ENCODE measurements around the gene ORC3. TPM values are rescaled to one million over a fixed set of nuclear protein-coding genes. Genes with fewer than 3 reads are reported as not detected.

ORC3 gene
- total and polyA plus RNA-seq, 10 of the 15 experiments (the other 5 are each of a cell fraction or from before 2014, with no cell fraction given) = 27.2 to 76.3 (median 54.6) TPM

DNA sequence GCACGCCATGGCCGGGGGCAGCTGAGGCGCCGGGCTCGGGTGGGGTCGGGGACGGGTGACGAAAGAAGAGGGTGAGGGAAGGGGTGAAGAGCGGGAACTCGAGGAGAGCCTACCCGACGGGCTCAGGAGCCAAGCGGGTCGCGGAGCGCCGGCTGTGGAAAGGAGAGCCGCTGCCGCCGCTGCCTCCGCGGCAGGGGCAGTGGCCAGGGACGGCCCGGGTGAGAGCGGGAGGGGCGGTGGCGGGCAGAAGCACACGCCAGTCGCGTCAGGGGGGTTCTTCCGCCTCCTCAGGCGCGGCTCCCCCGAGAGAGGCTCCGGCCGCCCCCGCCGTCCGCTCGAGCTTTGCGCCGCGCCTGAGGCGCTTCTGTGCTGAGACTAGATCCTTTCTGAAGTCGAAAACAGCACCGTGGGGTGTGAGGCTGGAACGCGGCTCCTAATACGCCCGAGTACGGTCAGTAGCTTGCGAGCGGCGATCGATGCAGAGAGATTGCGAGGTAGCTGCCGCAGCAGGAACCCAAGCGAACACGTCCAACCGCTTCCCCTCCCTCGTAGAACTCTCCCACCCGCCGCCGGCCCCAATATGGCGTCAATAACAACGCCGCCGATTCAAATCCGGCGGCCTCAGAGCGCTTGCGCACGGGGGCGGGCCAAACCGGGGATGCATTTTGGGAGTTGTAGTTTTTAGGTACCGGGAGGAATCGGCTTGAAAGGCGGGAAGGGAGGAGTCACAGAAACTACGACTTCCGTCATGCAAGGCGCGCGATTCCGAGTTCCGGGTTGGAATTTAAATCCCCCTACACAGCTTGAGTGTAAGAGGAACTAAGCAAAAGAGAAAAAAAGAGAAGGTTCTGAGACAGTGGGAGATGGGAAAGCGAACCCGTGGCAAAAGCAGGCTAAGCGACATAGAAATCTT is 112.0 kb downstream of the ORC3 start, which contains the start of gene AKIRIN2 (continued):
- TF ChIP-seq, protein P1, sequence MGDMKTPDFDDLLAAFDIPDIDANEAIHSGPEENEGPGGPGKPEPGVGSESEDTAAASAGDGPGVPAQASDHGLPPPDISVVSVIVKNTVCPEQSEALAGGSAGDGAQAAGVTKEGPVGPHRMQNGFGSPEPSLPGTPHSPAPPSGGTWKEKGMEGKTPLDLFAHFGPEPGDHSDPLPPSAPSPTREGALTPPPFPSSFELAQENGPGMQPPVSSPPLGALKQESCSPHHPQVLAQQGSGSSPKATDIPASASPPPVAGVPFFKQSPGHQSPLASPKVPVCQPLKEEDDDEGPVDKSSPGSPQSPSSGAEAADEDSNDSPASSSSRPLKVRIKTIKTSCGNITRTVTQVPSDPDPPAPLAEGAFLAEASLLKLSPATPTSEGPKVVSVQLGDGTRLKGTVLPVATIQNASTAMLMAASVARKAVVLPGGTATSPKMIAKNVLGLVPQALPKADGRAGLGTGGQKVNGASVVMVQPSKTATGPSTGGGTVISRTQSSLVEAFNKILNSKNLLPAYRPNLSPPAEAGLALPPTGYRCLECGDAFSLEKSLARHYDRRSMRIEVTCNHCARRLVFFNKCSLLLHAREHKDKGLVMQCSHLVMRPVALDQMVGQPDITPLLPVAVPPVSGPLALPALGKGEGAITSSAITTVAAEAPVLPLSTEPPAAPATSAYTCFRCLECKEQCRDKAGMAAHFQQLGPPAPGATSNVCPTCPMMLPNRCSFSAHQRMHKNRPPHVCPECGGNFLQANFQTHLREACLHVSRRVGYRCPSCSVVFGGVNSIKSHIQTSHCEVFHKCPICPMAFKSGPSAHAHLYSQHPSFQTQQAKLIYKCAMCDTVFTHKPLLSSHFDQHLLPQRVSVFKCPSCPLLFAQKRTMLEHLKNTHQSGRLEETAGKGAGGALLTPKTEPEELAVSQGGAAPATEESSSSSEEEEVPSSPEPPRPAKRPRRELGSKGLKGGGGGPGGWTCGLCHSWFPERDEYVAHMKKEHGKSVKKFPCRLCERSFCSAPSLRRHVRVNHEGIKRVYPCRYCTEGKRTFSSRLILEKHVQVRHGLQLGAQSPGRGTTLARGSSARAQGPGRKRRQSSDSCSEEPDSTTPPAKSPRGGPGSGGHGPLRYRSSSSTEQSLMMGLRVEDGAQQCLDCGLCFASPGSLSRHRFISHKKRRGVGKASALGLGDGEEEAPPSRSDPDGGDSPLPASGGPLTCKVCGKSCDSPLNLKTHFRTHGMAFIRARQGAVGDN (IDR thresholded peaks at IDR 0.05) = peak; percentile 44; the same call in 1 of the 2 replicates
- TF ChIP-seq IRF3 (IDR thresholded peaks at IDR 0.05) = no peak
- peak; percentile 38; the same call in 1 of the 2 replicates for TF ChIP-seq NR2C1 (IDR thresholded peaks at IDR 0.05)
- TF ChIP-seq CHD1 (IDR thresholded peaks at IDR 0.05; ENCODE audit: low read depth, low read length) = peak; percentile 36; the same call in 1 of the 2 replicates
- no peak; the same call in 1 of the 2 replicates for TF ChIP-seq STAT1 (conservative IDR thresholded peaks at IDR 0.05)
- no peak for TF ChIP-seq RAD51 (IDR thresholded peaks at IDR 0.05)
- TF ChIP-seq NRF1 (conservative IDR thresholded peaks at IDR 0.05; ENCODE audit: low read depth, low read length) = peak; percentile 87
- TF ChIP-seq ZNF384 (IDR thresholded peaks at IDR 0.05; ENCODE audit: borderline replicate concordance, low read depth, low read length) = peak; percentile 78
- TF ChIP-seq RELB (IDR thresholded peaks at IDR 0.05; ENCODE audit: low read depth) = peak; percentile 16; the same call in 1 of the 2 replicates
- peak; percentile 98 for TF ChIP-seq IKZF1 (conservative IDR thresholded peaks at IDR 0.05)
- TF ChIP-seq RFX5 (IDR thresholded peaks at IDR 0.05; ENCODE audit: low read depth, low read length) = no peak
- TF ChIP-seq MXI1 (IDR thresholded peaks at IDR 0.05; ENCODE audit: low read depth, low read length) = peak; percentile 78
- TF ChIP-seq DPF2 (IDR thresholded peaks at IDR 0.05) = peak; percentile 81
- TF ChIP-seq HCFC1 (IDR thresholded peaks at IDR 0.05; ENCODE audit: low read length) = peak; percentile 97
- TF ChIP-seq RELA (IDR thresholded peaks at IDR 0.05; ENCODE audit: borderline replicate concordance, partially characterized antibody) = peak; percentile 71
- no peak for TF ChIP-seq USF1 (IDR thresholded peaks at IDR 0.05; ENCODE audit: borderline replicate concordance, extremely low read length, insufficient read depth, low read depth, low read length)
- TF ChIP-seq BHLHE40 (IDR thresholded peaks at IDR 0.05; ENCODE audit: borderline replicate concordance in 1 of 2, low read depth in 2 of 2, low read length in 1 of 2) = peak; percentile 14 to 81; a peak in 3 of 4 replicates
- peak; percentile 28 to 62; a peak in 2 of 4 replicates for TF ChIP-seq SRF (IDR thresholded peaks at IDR 0.05; ENCODE audit: low read depth in 2 of 2, low read length in 2 of 2)
